Umbilical cord (tissue), 2 donors: Measurements from ENCODE around the gene ZNF33B. TPM values are rescaled to one million over a fixed set of nuclear protein-coding genes. Genes with fewer than 3 reads are reported as not detected.
"Not testable (repeated sequence)": the region's sequence is repeated elsewhere in the genome, so short reads cannot be mapped to it uniquely, and the experiment has no call there.

Experiments
- DNase-seq: peaks from one replicate; pipeline ENCODE4 v3.0.0-alpha.2; 2015; ENCODE audit warnings: low spot score
- total RNA-seq: library from RNA; depleted of rRNA; stranded (reverse); fragments of >200 nt; gene quantifications from one replicate; pipeline ENCODE4 v1.2.3, GENCODE V29; 2014; ENCODE audit warnings: low replicate concordance; ENCODE audit not compliant: insufficient read depth

ZNF33B gene
- 29.9 TPM for total RNA-seq

DNA sequence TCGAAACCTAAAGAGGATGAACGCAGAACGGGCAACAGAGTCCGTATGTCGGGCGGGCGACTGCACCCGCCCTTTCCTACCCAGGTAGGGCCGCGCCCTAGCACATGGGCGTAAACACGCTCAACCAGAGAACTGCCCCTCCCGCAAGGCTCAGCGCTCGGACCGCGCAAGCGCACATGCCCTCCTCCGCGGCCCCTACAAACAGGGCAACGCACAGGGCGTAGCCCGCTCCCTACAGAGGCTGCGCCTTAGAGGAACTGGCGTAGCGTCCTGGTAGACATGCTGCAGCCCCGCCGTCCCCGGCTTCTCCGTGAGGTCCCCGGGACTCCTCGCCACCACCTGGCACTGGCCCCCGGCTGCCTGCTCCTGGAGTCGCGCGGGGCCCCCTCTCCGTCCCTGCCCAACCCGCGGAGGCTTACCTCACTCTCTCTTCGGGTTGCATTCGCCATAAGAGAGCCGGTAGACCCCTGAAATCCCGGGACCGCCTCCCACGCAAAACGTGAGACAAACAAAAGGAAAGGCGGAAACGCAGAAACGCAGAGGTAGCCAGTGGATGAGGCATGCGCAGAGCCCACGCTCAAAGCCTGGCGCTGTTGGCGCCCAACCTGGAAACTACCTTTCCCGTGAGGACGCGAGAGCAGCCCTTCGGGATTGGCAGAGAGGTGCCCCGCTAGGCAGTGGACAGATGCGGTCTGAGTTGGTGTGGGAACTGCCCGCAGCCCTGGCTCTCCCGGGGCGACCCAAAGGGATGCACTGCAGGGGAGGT is at the start of gene ZNF33B:
ZNF33B (minus strand) TSS at position 516 of the 766 bp plus-strand sequence. CDS start 1,642 bp downstream, outside the sequence.
- peak; percentile 97 for DNase-seq

DNA sequence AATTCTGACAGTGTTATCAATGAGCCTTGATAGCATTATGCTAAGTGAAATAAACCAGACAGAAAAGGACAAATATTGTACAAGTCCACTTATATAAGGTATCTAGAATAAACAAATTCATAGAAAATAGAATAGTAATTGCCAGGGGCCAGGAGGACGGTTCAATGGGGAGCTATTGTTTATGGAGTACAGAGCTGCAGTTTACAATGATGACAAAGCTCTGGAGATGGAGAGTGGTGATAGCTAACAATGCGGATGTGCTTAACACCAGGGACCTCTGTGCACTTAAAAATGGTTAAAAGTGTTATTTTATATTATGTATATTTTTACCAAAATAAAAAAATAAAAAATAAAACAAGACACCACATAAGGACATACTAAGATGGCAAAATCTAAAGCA is 46.1 kb upstream of the ZNF33B start:
- no peak for DNase-seq

- DNase-seq, result no peak
These were observed 41.9 kb upstream of the ZNF33B start for GRCh38 chr10:42680267-42680666.

- not testable (repeated sequence) for DNase-seq
These were observed 27.0 kb upstream of the ZNF33B start for GRCh38 chr10:42665181-42665979.

DNA sequence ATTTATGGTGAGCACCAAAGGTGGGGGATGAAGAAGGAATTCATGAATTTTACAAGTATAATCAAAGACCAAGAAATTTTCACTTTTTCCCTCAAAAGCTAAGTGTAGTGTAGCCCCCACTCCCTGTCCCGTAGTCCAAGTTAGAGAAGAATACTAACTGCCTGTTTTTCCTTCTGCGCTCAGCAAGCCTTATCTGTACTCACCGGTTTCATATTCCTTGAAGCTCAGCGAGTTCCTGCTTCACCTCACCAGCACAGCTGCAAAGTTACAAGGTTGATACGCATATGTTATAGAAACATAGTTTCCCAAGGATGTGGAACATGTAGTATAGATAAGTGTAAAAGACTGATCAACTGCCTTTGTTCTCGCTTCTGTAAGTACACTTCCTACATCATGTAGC is 16.0 kb upstream of the ZNF33B start:
- DNase-seq, result no peak

DNA sequence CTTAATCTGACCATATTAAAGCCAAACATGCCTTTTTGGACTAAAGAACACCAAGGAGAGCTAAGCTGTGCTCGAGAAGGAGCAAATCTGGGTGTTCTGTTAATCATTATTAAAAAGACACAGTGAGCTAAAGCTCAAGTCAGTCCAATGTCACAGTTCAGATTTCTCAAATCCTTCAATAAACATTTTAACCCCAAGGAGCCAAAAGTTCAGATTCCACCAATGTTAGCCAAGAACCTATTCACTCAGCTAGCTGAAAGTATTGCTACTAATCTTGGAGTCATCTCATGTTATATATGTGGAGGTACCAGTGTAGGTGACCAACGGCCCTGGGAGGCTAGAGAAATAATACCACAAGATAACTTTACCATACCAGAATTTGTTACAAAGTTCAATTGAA is 14.5 kb upstream of the ZNF33B start:
- DNase-seq, result no peak

DNA sequence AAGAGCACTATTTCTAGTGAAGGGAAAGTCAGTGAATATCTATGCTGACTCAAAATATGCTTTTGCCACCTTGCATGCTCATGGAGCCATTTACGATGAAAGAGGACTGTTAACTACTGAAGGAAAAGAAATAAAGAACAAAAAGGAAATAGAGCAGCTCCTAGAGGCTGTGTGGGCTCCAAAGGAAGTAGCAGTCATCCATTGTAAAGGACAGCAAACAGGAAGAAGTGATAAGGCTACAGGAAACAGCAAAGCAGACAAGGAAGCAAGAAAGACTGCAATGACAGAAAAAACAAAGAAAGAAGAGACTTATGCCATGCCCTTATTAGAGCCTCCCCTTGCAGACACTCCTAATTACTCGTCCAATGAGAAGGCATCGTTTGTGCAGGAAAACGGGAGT is 12.0 kb upstream of the ZNF33B start:
- no peak for DNase-seq

- DNase-seq, result no peak
These were observed 10.1 kb upstream of the ZNF33B start for GRCh38 chr10:42648512-42648911.

- peak; percentile 34 for DNase-seq
These were observed 8.6 kb upstream of the ZNF33B start for GRCh38 chr10:42646687-42647640.

DNA sequence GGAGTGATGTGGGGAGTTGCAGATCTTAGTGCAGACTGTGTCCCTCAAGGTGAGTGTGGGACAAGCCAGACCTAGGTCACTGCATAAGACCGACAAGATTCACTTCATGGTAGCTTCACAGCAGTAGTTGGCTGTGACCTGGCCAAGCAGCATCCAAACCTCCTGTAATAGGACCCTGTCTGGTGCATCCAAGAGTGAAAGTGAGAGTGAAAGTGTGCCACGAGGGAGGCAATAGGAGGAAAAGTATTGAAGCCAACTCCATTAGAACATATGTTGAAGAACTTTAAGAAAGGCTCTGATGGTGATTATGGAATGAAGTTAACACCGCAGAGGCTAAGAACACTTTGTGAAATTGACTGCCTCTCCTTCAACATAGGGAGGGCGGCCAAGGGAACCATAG is 7.8 kb upstream of the ZNF33B start:
- DNase-seq, result no peak

DNA sequence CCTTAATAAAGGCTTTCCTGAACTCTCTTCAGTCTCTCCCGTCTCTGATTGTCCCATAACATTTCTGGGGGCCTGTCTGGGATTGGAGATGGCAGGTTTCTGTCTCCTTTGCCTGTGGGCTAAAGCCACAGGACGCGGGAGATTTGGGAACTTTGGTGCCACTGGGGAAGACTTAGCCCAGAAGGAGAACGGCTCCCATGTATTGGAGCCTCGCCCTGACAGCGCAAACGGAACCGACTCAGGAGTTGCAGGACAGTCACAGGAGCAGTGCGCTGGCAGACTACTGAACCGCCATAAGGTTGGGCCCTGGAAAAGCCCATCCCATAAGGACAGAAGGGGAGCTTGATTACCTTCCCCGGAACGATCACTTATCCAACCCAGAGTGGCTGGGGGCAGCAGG is 7.1 kb upstream of the ZNF33B start:
- no peak for DNase-seq

- DNase-seq, result peak; percentile 52
These were observed 6.7 kb upstream of the ZNF33B start for GRCh38 chr10:42645103-42645502.

DNA sequence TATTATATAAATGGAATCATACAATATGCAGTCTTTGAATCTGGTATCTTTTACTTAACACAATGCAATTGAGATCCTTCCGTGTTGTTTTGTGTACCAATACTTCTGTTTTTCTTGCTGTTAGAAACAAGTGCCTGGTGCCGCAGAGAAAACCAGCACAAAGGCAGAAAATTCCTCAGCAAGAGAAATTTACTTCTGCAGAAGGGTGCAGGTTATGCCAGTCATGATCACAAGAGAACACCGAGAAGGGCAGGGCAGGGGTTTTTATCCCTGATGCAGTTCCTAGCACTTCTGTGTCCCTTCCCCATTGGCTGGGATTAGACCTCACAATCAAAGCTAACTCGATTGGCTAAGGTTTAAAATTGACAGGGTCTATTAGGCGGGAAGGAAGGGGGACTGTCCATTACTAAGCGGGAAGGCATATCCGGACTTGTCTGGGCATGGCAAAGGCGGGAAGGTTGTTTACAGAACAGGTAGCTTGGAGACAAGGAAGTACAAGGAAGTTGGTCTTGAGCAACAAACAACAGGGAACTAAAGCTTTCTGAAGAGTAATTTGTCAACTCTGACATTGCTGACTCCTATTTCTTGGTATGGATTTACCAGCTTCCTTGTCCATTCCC is 2.4 kb upstream of the ZNF33B start:
- DNase-seq, result no peak

- DNase-seq, result no peak
These were observed 476 bp upstream of the ZNF33B start for GRCh38 chr10:42638821-42639270.

GRCh38 chr10:42637648-42638054 is 719 bp downstream of the ZNF33B start:
- no peak for DNase-seq

DNA sequence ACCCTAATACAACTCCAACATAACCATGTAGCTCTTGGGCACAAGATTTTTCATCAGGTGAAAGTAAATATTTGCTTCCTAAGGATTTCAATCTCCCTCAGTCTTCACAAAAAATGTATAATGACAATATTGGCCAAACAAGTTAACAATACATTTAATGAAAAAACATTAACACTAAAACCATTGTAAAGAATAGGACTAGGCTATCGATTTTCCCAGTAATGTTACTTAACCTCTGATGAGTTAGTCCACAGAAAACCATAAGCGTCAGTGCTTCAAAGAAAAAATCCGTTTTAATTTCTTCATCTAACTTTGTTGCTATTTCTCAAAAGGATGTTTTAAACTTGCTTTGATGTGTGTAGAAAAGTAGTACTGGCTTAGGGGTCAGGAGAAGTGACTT is 1.2 kb downstream of the ZNF33B start:
- no peak for DNase-seq

- DNase-seq, result no peak
These were observed 3.3 kb downstream of the ZNF33B start for GRCh38 chr10:42635098-42635497.

DNA sequence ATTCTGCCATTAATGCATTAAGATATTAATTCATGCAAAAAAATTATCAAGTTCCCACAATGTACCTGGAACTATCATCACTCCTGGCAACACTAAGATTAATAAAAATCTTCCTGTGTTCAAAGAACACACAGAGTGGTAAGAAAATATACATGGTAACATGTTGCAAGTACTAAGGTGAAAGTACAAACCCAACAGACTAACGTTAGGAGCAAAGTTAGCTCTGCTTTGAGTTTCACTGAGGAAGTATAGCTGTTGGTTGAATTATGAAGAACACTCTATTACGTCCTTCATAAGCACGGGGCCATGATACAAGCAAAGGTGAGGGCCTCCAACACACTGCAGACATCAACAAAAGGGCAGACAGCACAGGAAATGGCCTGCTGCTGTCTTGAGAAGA is 5.8 kb downstream of the ZNF33B start:
- no peak for DNase-seq

- no peak for DNase-seq
These were observed 7.7 kb downstream of the ZNF33B start for GRCh38 chr10:42630537-42631134.

- no peak for DNase-seq
These were observed 14.4 kb downstream of the ZNF33B start for GRCh38 chr10:42623929-42624328.

DNA sequence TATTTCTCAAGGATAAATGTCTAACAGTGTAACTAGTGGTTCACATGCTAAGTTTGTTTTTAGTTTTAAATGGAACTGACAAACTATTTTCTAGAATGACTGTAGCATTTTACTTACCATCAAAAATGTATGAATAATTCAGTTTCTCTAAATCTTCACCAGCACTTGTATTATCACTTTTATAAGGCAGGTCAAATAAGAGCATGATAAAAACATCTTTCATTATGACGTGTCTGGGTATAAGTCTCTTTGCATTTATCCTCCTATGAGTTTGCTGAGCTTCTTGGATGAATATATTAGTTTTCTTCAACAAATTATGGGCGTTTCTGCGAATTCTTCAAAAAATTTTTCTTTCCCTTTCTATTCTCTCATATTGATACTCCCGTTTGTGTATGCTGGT is 19.9 kb downstream of the ZNF33B start:
- DNase-seq, result no peak
